COLO668 (cell line): ENCODE data around the gene CD44.

ENCODE experiments used
- DNase-seq: peaks from one replicate; lab custom pipeline; 2025; ENCODE audit not compliant: unreplicated experiment; lab: John Stamatoyannopoulos, UW

CD44 gene

GRCh38 chr11:35111161-35112055 lies 27.6 kb upstream of the CD44 start:
- DNase-seq = no peak

GRCh38 chr11:35112056-35112845 lies 26.7 kb upstream of the CD44 start:
- no peak for DNase-seq

- DNase-seq = no peak
These were observed 26.2 kb upstream of the CD44 start for GRCh38 chr11:35112846-35113105.

GRCh38 chr11:35114906-35115687 lies 23.9 kb upstream of the CD44 start:
- no peak for DNase-seq

- no peak for DNase-seq
These were observed 23.3 kb upstream of the CD44 start for GRCh38 chr11:35115688-35116030.

- no peak for DNase-seq
These were observed 22.7 kb upstream of the CD44 start for GRCh38 chr11:35116245-35116644.

GRCh38 chr11:35116762-35117640 lies 22.0 kb upstream of the CD44 start:
- DNase-seq = no peak

GRCh38 chr11:35118906-35119305 lies 20.1 kb upstream of the CD44 start:
- no peak for DNase-seq

GRCh38 chr11:35121326-35121865 lies 17.6 kb upstream of the CD44 start:
- DNase-seq = no peak

GRCh38 chr11:35122308-35122707 lies 16.7 kb upstream of the CD44 start:
- no peak for DNase-seq

GRCh38 chr11:35126000-35126878 lies 12.7 kb upstream of the CD44 start:
- no peak for DNase-seq

- no peak for DNase-seq
These were observed 11.9 kb upstream of the CD44 start for GRCh38 chr11:35126879-35127581.

GRCh38 chr11:35127619-35128018 lies 11.4 kb upstream of the CD44 start:
- DNase-seq = no peak

GRCh38 chr11:35131094-35131493 lies 7.9 kb upstream of the CD44 start:
- DNase-seq = no peak

- DNase-seq = no peak
These were observed 7.1 kb upstream of the CD44 start for GRCh38 chr11:35131886-35132285.

- DNase-seq = no peak
These were observed 5.3 kb upstream of the CD44 start for GRCh38 chr11:35133656-35134055.

- DNase-seq = no peak
These were observed 4.4 kb upstream of the CD44 start for GRCh38 chr11:35134403-35135148.

GRCh38 chr11:35135222-35135621 lies 3.7 kb upstream of the CD44 start:
- DNase-seq = no peak
